D721Med (cell line): ENCODE measurements around the gene SART3.
"Not testable (repeated sequence)": the region's sequence is repeated elsewhere in the genome, so short reads cannot be mapped to it uniquely, and the experiment has no call there.

Experiments used
- DNase-seq: peaks from one replicate; pipeline ENCODE4 v3.0.0; 2011; ENCODE audit warnings: low spot score; ENCODE audit not compliant: insufficient read length
- FAIRE-seq: peaks from 2 replicates; lab custom pipeline; 2011; peaks lifted over from hg19 to GRCh38; lab: Jason Lieb, UNC
- TF ChIP-seq, protein P1 (sequence below): IDR thresholded peaks from 2 replicates; pipeline ENCODE4 v1.5.1; 2012; ENCODE audit warnings: mild to moderate bottlenecking, control low read depth; ENCODE audit not compliant: insufficient read depth; ENCODE audit errors: missing control alignments

Gene SART3

DNA sequence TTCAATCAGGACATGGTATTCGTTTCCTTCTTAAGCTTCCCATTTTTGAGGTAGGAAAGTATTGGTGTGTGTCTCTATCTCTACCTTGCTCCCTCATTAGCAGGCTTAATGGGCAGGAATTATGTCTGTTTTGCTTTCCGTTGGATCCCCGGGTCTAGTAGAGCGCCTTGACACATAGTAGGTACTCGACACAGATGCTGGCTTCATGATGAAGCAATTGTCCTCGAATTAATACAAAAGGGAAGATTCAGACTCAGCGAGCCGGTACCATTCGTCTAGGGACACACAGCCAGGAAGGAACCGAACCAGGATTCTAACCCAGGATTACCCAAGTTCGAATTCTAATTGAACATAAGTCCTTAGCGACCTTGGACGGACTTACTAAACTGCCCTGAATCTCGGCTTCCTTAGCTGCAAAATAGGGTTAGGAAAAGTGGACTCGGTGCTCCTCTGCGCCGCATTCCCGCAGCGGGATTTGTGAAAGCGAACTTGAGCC is 927 bp upstream of the SART3 start:
- no peak for FAIRE-seq
- TF ChIP-seq, protein P1, sequence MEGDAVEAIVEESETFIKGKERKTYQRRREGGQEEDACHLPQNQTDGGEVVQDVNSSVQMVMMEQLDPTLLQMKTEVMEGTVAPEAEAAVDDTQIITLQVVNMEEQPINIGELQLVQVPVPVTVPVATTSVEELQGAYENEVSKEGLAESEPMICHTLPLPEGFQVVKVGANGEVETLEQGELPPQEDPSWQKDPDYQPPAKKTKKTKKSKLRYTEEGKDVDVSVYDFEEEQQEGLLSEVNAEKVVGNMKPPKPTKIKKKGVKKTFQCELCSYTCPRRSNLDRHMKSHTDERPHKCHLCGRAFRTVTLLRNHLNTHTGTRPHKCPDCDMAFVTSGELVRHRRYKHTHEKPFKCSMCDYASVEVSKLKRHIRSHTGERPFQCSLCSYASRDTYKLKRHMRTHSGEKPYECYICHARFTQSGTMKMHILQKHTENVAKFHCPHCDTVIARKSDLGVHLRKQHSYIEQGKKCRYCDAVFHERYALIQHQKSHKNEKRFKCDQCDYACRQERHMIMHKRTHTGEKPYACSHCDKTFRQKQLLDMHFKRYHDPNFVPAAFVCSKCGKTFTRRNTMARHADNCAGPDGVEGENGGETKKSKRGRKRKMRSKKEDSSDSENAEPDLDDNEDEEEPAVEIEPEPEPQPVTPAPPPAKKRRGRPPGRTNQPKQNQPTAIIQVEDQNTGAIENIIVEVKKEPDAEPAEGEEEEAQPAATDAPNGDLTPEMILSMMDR, result no peak
- no peak for DNase-seq

DNA sequence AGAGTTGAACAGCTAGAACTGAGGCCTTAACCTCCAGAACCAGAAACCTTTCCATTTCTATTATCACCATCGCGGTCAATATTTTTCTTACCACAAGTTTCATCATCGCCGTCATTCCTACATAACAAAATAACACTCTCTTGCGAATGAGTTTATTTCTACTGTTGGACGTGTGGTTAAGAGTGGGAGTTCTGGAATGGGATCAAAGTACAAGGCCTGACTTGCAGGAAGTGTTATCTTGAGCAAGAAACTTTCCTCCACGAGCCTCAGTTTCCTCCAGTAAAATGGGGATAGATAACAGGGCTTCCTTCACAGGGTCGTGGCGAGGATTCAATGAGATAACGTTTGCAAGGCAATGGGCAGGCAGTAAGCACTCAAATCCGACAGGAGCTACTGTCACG is 652 bp downstream of the SART3 start:
- TF ChIP-seq, protein P1, result no peak
- DNase-seq (no peak), FAIRE-seq (no peak)

DNA sequence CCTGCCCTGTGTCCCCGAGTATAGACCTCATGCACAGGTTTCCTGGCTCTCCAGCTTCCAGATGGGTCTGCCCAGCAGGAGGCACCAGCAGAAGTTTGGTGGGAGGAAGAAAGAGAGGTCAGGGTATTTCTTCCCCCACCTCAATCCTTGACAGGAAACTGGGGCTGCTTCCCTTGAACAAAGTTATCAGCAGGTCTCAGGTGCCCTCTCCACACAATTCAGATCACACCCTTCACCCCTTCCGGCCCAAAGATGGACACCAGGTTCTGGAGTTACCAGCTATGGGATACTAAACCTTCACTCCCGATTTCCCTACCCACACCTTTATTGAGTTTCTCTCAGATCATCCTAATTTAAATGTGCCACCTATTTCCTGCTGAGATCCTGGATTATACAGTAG is 1.2 kb downstream of the SART3 start:
- FAIRE-seq, result no peak

DNA sequence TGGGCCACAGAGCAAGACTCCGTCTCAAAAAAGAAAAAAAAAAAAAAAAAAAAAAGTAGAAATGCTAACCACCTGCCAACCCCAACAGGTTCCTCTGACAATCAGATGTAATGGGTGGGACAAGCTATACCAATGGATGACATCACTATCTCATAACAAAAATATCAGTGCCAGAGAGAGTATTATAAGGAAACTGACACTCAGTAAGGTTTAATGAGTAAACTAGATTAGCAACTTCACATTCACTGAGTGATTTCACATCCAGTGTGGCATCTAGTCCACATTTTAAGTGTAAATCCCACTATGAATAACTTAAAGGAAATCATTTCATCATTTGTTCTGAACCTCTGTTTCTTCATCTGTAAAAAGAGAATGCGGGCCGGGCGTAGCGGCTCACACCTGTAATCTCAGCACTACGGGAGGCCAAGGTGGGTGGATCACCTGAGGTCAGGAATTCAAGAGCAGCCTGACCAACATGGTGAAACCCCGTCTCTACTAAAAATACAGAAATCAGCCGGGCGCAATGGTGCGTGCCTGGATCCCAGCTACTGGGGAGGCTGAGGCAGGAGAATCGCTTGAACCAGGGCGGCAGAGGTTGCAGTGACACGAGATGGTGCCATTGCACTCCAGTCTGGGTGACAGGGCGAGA is 1.8 kb downstream of the SART3 start:
- DNase-seq, result no peak
- FAIRE-seq, result no peak
- TF ChIP-seq, protein P1, result no peak

More for the DNA sequence above, 1.2 kb downstream of the SART3 start:
- no peak for DNase-seq
- TF ChIP-seq, protein P1, result no peak

DNA sequence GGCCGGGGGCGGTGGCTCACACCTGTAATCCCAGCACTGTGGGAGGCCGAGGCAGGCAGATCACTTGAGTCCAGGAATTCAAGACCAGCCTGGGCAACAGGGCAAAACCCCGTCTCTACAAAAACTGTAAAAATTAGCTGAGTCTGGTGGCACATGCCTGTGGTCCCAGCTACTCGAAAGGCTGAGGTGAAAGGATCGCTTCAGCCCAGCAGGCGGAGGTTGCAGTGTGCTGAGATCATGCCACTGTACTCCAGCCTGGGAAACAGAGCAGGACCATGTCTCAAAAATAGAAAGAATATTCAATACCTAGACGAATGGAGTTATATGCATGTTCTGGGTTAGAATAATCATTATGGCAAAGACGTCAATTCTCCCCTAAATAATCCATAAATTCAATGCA is 5.6 kb downstream of the SART3 start:
- DNase-seq, FAIRE-seq: not testable (repeated sequence)

DNA sequence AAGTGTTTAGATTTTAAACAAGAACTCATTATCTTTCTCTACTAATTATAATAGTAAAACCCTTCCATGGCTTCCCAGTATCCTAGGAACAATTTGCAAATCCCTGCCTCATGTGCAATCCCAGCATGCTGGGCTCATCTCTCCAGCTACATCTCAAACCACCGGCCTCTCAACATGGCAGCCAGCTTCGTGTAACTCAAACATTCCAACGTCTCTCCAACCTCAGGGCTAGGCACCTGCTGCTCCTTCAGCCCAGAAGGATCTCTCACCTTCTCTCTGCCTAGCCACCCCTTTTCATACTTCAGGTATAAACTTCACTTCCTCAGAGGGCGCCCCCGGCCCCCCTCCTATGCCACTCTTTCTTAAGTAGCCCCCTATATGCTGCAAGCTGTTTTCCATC is 7.2 kb downstream of the SART3 start:
- FAIRE-seq (no peak), DNase-seq (no peak)
- TF ChIP-seq, protein P1, result no peak

DNA sequence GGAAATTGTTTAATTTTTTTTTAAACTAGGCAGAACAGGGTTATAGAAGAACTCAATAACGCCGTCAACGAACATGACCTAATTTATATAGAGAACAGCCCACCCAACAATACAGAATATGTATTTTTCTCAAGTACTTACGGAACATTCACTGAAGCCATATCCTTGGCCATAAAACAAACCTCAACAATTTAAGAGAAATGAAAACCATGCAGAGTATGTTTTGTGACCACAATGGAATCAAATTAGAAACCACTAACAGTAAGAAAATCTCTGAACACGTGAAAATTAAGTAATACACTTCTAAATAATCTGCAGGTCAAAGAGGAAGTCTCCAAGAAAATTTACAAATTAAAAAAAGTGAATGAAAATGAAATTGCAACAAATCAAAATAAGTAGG is 9.4 kb downstream of the SART3 start:
- TF ChIP-seq, protein P1, result no peak
- FAIRE-seq, result no peak
- no peak for DNase-seq
